ENCODE measurements around the gene AKR7A3. TPM values are rescaled to one million over a fixed set of nuclear protein-coding genes. Genes with fewer than 3 reads are reported as not detected.

Gene AKR7A3
- total RNA-seq, 2 experiments from 2014 or later, result 0.84 to 1.4 TPM

DNA sequence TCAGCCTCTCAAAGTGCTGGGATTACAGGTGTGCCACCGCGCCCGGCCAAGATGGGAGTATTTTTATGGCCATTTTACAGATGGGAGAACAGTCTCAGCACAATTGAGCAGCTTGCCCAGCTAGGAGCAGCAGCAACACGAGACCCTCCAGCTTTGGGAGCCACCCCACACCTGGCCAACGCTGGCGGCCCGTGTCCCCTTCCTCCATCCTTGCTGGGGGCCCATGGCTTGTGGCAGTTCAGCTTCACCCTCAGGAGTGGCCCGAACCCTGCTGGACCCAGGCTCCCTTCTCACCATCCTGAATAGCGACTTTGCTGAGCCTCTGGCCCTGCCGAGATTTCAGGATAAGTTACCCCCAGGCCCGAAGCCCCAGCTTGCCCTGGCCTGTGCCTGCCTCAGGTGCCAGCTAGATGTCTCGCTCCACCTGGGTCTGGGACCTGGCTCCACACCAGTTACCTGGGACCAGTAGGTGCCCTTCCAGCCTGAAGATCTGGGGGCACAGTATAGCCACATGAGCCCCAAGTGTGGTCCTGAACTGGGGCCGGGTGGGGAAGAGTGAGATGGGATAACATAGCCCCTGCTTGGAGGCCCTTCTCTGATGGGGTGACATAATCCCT is 42.8 kb upstream of the AKR7A3 start:
- H3K27ac Mint-ChIP-seq, result no peak overlapping the region
- ChIA-PET CTCF (no interaction called here), POLR2A (interaction anchor here (0.9 kb wide), 2 partner anchors 16 to 328 kb away, joined by 3 read pairs; no protein-coding TSS in a partner anchor)

DNA sequence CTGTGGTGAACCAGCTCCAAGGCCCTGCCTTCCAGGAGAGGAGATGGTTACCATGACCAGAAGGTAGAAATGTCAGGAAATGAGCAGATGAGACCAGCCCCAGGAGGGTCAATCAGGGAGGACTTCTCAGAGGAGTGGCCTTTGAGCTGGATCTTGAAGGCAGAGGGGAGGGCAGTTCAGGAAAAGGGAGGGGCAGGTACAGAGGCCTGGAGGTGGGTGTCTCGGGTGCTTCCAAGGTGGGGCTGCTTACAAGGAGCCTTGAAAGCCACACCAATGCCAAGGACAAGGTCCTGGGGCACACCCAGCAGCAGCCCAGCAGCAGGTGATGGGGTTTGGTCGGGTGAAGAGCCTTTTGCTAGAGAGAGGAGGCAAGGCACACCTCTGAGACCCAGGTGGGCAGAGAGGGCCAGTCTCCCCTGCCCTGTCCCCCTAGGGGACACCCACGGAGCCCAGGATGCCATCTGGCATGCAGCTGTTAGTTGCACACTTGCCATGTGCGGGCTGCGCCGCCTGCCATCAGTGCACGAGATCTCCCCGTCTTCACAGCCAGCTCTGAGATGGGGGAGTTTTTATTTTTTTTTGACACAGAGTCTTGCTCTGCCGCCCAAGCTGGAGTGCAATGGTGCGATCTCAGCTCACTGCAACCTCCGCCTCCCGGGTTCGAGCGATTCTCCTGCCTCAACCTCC is 42.0 kb upstream of the AKR7A3 start:
- H3K9me3 Mint-ChIP-seq, result no peaks in the 10 kb centered on the region
- DNase-seq, result no peak
- CTCF ChIA-PET, result no interaction called here
- no peaks in the 10 kb centered on the region for H3K4me1 Mint-ChIP-seq (ENCODE audit: low read depth)
- no peak for ATAC-seq (ENCODE audit: poor library complexity)
- no peaks in the 10 kb centered on the region for H3K27me3 Mint-ChIP-seq
- Histone ChIP-seq H3K4me1 (ENCODE audit: insufficient read depth, low read length) (no peaks in the 10 kb centered on the region), H3K4me3 (ENCODE audit: low read length) (no peak overlapping the region), H3K36me3 (ENCODE audit: insufficient read depth, low read length) (peaks cover 11% of the 10 kb centered on the region), H3K27me3 (ENCODE audit: control insufficient read depth in 1 of 2, insufficient read depth in 2 of 2, low read length in 2 of 2) (no peaks in the 10 kb centered on the region), H3K27ac (ENCODE audit: low read depth in 1 of 2, low read length in 2 of 2) (no peak overlapping the region), H3K9me3 (ENCODE audit: control insufficient read depth in 1 of 2, insufficient read depth in 1 of 2, low read length in 2 of 2) (no peaks in the 10 kb centered on the region)
- POLR2A ChIA-PET, result interaction anchor here (0.9 kb wide), 1 partner anchor 329 kb away, joined by 3 read pairs; no protein-coding TSS in a partner anchor
- no peak overlapping the region for H3K27ac Mint-ChIP-seq
- TF ChIP-seq CTCF (IDR thresholded peaks at IDR 0.05), result no peak
- H3K36me3 Mint-ChIP-seq (ENCODE audit: low read depth), result no peaks in the 10 kb centered on the region
- no peak overlapping the region for H3K4me3 Mint-ChIP-seq
- intact Hi-C loops (cut with DNase I, micrococcal nuclease), result no loop called here

More for the DNA sequence above, 42.8 kb upstream of the AKR7A3 start:
- Mint-ChIP-seq H3K36me3 (ENCODE audit: low read depth) (no peaks in the 10 kb centered on the region), H3K4me1 (ENCODE audit: low read depth) (no peaks in the 10 kb centered on the region), H3K4me3 (no peak overlapping the region), H3K9me3 (no peaks in the 10 kb centered on the region), H3K27me3 (no peaks in the 10 kb centered on the region)
- Histone ChIP-seq H3K9me3 (ENCODE audit: control insufficient read depth in 1 of 2, insufficient read depth in 1 of 2, low read length in 2 of 2) (no peaks in the 10 kb centered on the region), H3K27ac (ENCODE audit: low read depth in 1 of 2, low read length in 2 of 2) (no peak overlapping the region), H3K4me1 (ENCODE audit: insufficient read depth, low read length) (no peaks in the 10 kb centered on the region), H3K36me3 (ENCODE audit: insufficient read depth, low read length) (peaks cover 3% of the 10 kb centered on the region), H3K27me3 (ENCODE audit: control insufficient read depth in 1 of 2, insufficient read depth in 2 of 2, low read length in 2 of 2) (no peaks in the 10 kb centered on the region), H3K4me3 (ENCODE audit: low read length) (no peak overlapping the region)
- DNase-seq (no peak), ATAC-seq (ENCODE audit: poor library complexity) (no peak)
- no peak for TF ChIP-seq CTCF (IDR thresholded peaks at IDR 0.05)
- intact Hi-C loops (cut with DNase I, micrococcal nuclease), result no loop called here

DNA sequence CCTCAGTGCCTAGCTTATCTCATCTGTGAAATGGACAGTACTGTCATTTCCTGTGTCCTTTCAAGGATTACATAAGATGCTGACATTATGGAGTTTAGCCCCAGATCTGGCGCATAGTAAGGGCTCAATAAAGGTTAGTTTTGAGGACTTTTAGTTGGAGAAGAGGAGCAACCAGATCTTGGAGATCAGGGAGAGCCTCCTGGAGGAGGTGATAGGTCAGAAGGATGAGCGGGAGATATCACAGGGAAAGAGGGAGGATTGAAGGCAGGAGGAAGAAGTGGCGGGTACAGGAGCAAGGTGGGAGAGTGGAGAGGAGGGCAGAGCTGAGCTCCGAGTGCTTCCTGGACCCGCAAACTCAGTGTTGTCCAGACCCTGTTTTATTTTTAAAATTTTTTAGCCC is 41.0 kb upstream of the AKR7A3 start:
- H3K27me3 Mint-ChIP-seq, result no peaks in the 10 kb centered on the region
- intact Hi-C loops (cut with DNase I, micrococcal nuclease), result no loop called here

More for the DNA sequence above, 41.0 kb upstream of the AKR7A3 start:
- ATAC-seq (ENCODE audit: poor library complexity) (no peak), DNase-seq (no peak)
- no peaks in the 10 kb centered on the region for H3K27me3 ChIP-seq (ENCODE audit: control insufficient read depth in 1 of 2, insufficient read depth in 2 of 2, low read length in 2 of 2)
- H3K9me3 Mint-ChIP-seq, result no peaks in the 10 kb centered on the region
- no peak overlapping the region for H3K27ac ChIP-seq (ENCODE audit: low read depth in 1 of 2, low read length in 2 of 2)
- no peaks in the 10 kb centered on the region for H3K36me3 Mint-ChIP-seq (ENCODE audit: low read depth)
- no peaks in the 10 kb centered on the region for H3K4me1 ChIP-seq (ENCODE audit: insufficient read depth, low read length)
- no peak overlapping the region for H3K4me3 Mint-ChIP-seq
- H3K4me3 ChIP-seq (ENCODE audit: low read length), result no peak overlapping the region
- POLR2A ChIA-PET, result no interaction called here
- no peaks in the 10 kb centered on the region for H3K9me3 ChIP-seq (ENCODE audit: control insufficient read depth in 1 of 2, insufficient read depth in 1 of 2, low read length in 2 of 2)
- H3K27ac Mint-ChIP-seq, result no peak overlapping the region
- H3K4me1 Mint-ChIP-seq (ENCODE audit: low read depth), result no peaks in the 10 kb centered on the region
- CTCF ChIA-PET, result no interaction called here
- H3K36me3 ChIP-seq (ENCODE audit: insufficient read depth, low read length), result peaks cover 12% of the 10 kb centered on the region
- TF ChIP-seq CTCF (IDR thresholded peaks at IDR 0.05), result no peak
